AG10803 (cell line): ENCODE data around the gene SELENBP1.

Source experiments
- DNase-seq: peaks from one replicate; pipeline ENCODE4 v3.0.0; 2010; ENCODE audit warnings: low read depth
- H3K4me3 ChIP-seq: 2 replicates; pipeline ENCODE4 v1.5.1; 2011; ENCODE audit warnings: mild to moderate bottlenecking, low read length, control low read depth
- TF ChIP-seq, protein P1 (sequence below): conservative IDR thresholded peaks from 2 replicates; pipeline ENCODE4 v1.5.1; 2011; ENCODE audit warnings: mild to moderate bottlenecking, low read length, control low read depth, inconsistent platforms

Gene SELENBP1

DNA sequence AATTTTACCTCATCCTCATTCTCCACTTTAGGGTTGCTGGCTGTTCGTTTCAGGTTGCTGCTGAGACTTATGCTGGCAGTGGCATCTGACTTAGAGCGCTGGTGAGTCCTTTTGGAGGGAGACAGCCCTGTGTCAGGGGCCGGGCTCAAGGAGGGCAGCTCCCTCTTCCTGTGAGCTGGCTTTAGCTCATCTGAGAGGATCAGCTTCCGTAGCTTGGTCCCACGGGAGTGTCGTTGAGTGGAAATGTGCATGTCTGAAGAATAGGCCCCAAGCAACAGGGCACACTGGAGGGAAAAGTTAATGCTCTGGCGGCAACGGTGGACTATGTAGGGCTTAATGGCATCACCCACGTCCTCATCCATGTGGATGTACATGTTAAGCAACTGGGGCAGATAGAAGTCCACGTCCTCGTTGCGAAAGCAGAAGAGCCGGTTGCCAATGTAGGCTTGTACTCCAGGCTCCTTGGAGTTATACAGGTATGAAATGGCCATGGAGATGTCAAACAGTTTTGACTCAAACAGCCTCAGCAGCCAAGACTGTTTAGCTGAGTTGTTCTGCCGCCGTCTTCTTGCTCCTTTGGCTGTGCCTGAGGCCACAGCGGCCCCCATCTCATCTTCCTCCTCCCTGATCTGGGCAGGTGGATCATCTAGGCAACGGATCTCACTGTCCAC lies 56.8 kb downstream of the SELENBP1 start:
- DNase-seq = no peak
- TF ChIP-seq, protein P1, sequence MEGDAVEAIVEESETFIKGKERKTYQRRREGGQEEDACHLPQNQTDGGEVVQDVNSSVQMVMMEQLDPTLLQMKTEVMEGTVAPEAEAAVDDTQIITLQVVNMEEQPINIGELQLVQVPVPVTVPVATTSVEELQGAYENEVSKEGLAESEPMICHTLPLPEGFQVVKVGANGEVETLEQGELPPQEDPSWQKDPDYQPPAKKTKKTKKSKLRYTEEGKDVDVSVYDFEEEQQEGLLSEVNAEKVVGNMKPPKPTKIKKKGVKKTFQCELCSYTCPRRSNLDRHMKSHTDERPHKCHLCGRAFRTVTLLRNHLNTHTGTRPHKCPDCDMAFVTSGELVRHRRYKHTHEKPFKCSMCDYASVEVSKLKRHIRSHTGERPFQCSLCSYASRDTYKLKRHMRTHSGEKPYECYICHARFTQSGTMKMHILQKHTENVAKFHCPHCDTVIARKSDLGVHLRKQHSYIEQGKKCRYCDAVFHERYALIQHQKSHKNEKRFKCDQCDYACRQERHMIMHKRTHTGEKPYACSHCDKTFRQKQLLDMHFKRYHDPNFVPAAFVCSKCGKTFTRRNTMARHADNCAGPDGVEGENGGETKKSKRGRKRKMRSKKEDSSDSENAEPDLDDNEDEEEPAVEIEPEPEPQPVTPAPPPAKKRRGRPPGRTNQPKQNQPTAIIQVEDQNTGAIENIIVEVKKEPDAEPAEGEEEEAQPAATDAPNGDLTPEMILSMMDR = no peak
- no peak overlapping the region for H3K4me3 ChIP-seq
